ENCODE results near the gene EGFLAM.
"Not testable (repeated sequence)": the region's sequence is repeated elsewhere in the genome, so short reads cannot be mapped to it uniquely, and the experiment has no call there.

The EGFLAM gene

GRCh38 chr5:38333181-38333580 is 74.8 kb downstream of the EGFLAM start:
- not testable (repeated sequence) for DNase-seq

GRCh38 chr5:38338455-38338854 is 80.1 kb downstream of the EGFLAM start:
- no peak for DNase-seq

- DNase-seq, result no peak
These were observed 81.1 kb downstream of the EGFLAM start for GRCh38 chr5:38339446-38339845.

- DNase-seq, result no peak
These were observed 82.7 kb downstream of the EGFLAM start for GRCh38 chr5:38341056-38341455.

GRCh38 chr5:38341641-38342040 is 83.3 kb downstream of the EGFLAM start:
- DNase-seq, result no peak

GRCh38 chr5:38342261-38342660 is 83.9 kb downstream of the EGFLAM start:
- no peak for DNase-seq

GRCh38 chr5:38344891-38345290 is 86.5 kb downstream of the EGFLAM start:
- DNase-seq, result no peak

GRCh38 chr5:38346593-38346992 is 88.2 kb downstream of the EGFLAM start:
- DNase-seq, result no peak

GRCh38 chr5:38347040-38347763 is 88.8 kb downstream of the EGFLAM start:
- no peak for DNase-seq

- DNase-seq, result no peak
These were observed 89.5 kb downstream of the EGFLAM start for GRCh38 chr5:38347896-38348295.

GRCh38 chr5:38360323-38361061 is 102.1 kb downstream of the EGFLAM start:
- DNase-seq, result no peak

- no peak for DNase-seq
These were observed 104.4 kb downstream of the EGFLAM start for GRCh38 chr5:38362713-38363112.

GRCh38 chr5:38364825-38365224 is 106.5 kb downstream of the EGFLAM start:
- DNase-seq, result no peak

- no peak for DNase-seq
These were observed 109.1 kb downstream of the EGFLAM start for GRCh38 chr5:38367410-38367809.

- DNase-seq, result no peak
These were observed 109.6 kb downstream of the EGFLAM start for GRCh38 chr5:38367966-38368365.

- no peak for DNase-seq
These were observed 111.3 kb downstream of the EGFLAM start for GRCh38 chr5:38369692-38370091.

- DNase-seq, result peak; percentile 33
These were observed 112.2 kb downstream of the EGFLAM start for GRCh38 chr5:38370358-38371100.

GRCh38 chr5:38371596-38371995 is 113.2 kb downstream of the EGFLAM start:
- DNase-seq, result no peak

GRCh38 chr5:38373743-38374142 is 115.4 kb downstream of the EGFLAM start:
- DNase-seq, result no peak

- no peak for DNase-seq
These were observed 117.1 kb downstream of the EGFLAM start for GRCh38 chr5:38375423-38375822.

- DNase-seq, result no peak
These were observed 118.0 kb downstream of the EGFLAM start for GRCh38 chr5:38376404-38376803.

- DNase-seq, result no peak
These were observed 120.2 kb downstream of the EGFLAM start for GRCh38 chr5:38378579-38378978.

- no peak for DNase-seq
These were observed 121.1 kb downstream of the EGFLAM start for GRCh38 chr5:38379350-38379937.

All from right hindlimb (tissue), 1 donor.